NCI-H2029 treated with DMSO at 0.1 percent for 48 hours (cell line): ENCODE measurements around the gene KDM2A.
"Not testable (repeated sequence)": the region's sequence is repeated elsewhere in the genome, so short reads cannot be mapped to it uniquely, and the experiment has no call there.

Experiments used
- DNase-seq: peaks from one replicate; lab custom pipeline; 2025; lab: John Stamatoyannopoulos, UW

Gene KDM2A

DNA sequence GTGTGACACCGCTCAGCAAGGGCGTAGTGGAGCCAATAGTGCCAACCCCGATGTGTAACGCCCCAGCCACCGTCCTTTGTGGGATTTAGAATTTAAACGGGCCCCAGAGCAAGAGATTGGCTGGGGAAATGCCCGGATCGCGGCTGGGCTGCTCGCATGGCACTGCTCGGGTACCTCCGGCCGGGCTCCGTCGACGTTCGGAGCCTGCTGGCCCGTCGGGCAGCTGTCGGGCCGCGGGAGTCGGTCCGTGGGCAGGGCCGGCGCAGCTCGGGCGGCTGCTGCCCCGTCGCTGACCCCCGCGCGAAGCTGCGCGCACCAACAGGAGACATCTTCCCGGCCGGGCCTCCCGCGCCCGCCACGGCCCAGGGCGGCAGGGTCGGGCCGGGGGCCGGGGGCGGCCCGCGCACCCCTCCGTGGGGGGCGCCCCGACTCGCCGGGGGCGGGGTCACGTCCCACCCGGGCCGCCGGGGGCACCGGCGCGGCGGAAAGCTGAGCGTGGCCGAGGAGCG lies 1.3 kb upstream of the KDM2A start:
- DNase-seq = no peak

DNA sequence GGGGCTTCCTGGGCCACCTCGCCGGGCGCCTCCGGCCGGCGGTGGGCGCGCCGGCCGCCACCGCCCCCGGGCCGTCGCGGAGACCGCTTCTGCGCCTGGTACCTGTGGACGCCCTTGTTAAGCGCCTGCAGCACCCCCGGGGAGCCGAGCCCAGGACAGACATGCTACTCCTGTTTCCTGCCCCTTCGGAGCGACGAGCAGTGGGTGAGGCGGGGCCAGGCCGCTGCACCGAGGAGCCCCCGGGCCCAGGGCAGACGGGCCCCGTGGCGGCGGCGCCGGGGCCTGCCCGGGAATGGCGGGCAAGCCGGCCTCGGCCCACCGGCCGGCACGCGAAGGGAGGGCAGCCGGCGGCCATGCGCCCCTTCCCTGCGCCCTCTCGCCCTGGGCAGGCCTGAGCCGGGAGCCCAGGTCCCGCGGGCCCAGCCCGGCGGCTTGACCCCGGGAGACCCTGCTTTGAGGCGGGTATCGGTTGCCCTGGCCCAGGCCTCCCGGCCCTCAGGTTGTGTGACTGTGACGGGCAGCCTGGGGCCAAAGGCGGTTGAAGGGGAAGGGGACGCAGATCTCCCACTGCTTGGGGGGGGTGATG lies 789 bp upstream of the KDM2A start:
- no peak for DNase-seq

- DNase-seq = no peak
These were observed 725 bp downstream of the KDM2A start for GRCh38 chr11:67119585-67120391.

DNA sequence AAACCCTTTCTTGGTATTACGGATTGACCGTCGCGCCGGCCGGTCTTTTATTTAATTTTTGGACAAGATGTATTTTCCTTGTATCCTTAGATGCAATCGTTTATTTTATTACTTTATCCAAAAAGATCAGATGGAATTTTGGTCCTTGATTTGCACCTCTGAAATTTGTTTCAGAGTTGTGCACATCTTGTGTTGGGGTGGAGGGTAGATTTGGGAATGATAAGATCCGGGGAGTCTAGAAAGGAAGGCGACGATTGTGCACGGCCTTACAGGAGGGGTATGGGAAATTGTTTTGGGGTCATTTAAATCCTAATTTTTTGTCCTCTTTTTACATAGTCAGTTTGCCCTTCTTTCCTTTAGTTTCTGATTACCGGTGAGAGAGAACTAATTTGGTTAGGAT lies 1.4 kb downstream of the KDM2A start:
- no peak for DNase-seq

- DNase-seq = peak; percentile 7
These were observed 2.0 kb downstream of the KDM2A start for GRCh38 chr11:67120881-67121710.

GRCh38 chr11:67123801-67124200 lies 4.7 kb downstream of the KDM2A start:
- DNase-seq = not testable (repeated sequence)

DNA sequence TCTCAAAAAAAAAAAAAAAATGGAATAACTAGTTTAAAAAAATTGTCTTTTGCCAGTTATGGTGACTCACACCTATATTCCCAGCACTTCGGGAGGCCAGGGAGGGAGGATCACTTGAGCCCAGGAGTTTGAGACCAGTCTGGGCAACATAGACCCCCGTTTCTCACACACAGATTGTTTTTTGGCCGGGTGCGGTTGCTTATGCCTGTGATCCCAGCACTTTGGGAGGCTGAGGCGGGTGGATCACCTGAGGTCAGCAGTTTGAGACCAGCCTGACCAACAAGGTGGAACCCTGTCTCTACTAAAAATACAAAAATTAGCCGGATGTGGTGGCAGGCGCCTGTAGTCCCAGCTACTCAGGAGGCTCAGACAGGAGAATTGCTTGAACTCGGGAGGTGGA lies 7.2 kb downstream of the KDM2A start:
- DNase-seq = not testable (repeated sequence)

- no peak for DNase-seq
These were observed 7.9 kb downstream of the KDM2A start for GRCh38 chr11:67126986-67127385.

DNA sequence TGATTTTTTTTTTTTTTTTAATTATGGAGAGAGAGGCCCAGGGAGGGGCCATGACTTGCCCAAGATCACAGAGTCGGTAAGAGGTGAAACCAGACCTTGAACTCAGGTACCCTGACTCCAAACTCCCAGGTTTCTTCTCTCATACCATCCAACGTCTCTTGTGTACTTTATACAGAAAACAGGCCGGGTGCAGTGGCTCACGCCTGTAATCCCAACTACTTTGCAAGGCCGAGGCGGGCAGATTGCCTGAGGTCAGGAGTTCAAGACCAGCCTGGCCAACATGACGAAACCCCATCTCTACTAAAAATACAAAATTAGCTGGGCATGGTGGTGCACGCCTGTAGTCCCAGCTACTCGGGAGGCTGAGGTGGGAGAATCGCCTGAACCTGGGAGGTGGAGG lies 11.8 kb downstream of the KDM2A start:
- not testable (repeated sequence) for DNase-seq

DNA sequence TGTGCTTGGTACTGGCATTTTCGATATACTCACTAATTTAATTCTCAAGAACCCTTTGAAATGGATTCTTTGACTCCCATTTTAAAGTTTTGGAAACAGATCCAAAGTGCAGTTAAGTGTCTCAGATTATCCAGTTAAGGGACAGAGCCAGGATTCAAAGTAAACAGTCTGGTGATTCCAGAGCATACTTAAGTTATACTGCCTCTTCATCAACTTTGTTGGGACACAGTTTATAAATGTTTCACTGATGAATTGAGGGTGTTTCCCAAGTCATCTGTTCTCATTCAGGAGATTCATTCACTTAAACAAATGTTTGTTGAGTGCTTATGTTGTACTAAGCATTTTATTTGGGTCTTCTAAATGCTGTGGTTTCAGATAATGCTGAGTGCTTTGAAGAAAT lies 17.1 kb downstream of the KDM2A start:
- DNase-seq = no peak

DNA sequence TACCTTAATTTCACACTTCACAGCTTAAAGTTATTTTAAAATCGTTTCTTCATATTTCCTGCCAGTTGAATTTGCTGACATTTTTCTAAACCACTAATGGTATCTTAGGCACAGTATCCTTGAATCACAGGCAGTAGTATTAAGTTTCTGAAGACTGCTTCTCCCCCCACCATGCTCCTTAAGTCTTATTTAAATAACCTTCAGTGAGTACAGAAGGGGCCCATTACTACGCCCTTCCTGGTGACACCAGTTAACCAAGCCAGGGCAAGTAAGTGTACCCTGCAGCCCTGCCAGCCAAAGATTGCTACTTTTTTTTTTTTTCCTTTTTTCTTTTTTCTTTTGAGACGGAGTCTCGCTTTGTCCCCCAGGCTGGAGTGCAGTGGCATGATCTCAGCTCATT lies 19.9 kb downstream of the KDM2A start:
- no peak for DNase-seq

DNA sequence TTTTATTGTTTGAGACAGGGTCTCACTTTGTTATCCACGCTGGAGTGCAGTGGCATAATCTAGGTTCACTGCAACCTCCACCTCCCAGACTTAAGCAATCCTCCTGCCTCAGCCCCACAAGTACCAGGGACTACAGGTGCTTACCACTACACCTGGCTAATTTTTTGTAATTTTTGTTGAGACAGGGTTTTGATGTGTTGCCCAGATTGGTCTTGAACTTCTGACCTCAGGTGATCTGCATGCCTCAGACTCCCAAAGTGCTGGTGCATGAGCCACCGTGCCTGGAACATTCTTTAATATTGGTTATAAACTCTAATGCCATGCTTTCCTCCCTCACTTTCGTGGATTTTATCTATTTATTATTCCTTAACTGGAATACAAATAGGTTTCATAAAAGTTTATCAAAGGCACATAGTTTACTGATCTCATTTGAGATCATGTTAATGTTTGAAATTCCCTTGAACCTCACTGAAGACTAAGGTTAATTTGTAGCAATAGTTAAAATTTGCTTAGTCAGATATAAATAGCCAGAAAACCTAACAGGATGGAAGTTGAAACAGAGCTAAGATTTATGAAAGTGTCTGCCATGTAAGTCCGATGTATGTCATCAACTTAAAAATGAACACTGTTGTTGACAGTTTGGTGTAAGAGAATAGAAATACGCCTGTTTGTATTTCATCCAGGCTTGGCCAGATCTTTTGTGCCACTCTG lies 27.6 kb downstream of the KDM2A start:
- DNase-seq = no peak

GRCh38 chr11:67153971-67154370 lies 34.9 kb downstream of the KDM2A start:
- no peak for DNase-seq

GRCh38 chr11:67154726-67155125 lies 35.7 kb downstream of the KDM2A start:
- no peak for DNase-seq

GRCh38 chr11:67157691-67158090 lies 38.6 kb downstream of the KDM2A start:
- no peak for DNase-seq

- DNase-seq = no peak
These were observed 39.2 kb downstream of the KDM2A start for GRCh38 chr11:67158221-67158620.

DNA sequence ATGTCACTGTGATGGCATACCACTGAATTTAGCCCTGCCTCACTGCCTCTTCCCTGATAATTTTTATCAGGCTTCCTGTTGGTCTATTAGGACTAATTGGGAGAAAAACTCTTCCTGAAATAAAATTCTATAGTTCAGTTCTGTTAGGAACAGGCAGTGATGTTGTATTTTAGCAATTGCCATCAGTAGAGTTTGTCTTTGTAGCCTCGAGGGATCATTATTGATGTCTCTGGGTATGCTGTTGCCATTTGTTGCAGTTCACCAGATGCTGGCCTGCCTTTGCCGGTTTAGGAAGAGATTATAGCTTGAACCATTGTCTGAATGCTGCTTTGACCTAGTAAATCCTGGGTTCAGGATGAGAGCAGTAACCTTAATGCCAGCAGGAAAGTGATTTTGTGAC lies 41.0 kb downstream of the KDM2A start:
- no peak for DNase-seq

DNA sequence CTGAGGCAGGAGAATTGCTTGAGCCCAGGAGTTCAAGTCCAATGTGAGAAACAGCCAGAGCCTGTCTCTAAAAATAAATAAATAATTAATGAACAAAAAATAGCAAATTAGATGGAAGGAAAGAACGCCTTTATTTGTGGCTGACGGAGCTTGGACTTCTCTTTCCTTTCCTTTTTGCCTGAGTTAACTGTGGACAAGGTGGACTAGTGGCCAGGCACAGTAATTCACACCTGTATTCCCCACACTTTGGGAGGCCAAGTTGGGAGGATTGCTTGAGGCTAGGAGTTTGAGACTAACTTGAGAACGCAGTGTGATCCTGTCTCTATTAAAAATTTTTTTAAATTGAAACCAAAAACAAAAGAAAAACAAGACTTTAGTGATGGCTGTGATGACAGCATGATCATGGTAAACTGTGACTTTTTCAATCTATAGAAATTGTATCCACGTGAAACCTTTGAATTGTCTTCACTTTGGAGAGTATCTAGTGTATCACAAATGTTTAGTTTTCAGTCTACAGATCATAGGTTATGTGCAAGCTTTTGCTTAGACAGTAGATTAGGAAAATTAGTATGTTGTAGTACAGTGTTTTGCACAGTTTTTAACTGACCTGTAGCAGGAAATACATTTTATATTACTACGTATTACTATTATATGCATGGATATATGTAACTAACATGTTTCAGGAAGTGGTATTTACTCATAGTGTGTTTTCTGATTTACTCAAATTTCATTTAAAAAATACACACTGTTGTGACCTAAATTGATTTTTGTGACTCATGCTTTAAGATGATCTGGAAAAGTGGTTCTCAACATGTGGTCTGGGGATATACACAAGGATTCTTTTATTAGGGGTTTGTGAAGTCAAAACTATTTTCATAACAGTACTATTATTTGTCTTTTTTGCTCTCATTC lies 42.1 kb downstream of the KDM2A start:
- no peak for DNase-seq

DNA sequence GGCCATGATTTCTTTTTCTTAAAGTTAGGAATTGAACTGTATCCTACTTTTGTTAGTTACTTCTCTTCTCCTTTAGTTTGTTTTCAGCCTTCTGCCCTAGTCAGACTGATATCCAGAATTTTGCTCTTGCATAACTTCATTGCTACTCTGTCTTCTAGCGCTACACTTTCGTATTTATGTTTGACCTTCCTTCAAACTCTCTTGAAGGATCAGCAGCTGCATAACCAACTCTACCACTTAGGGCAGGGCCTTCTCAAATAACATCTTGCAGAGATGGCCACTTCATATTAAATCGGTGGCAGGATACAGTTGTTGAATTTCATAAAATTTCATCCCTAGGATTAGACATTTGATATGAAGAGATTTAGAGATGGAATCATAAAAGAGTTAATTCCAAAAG lies 43.9 kb downstream of the KDM2A start:
- no peak for DNase-seq

GRCh38 chr11:67165623-67166022 lies 46.6 kb downstream of the KDM2A start:
- no peak for DNase-seq

- DNase-seq = no peak
These were observed 48.0 kb downstream of the KDM2A start for GRCh38 chr11:67167091-67167490.
